GM21390 (cell line): ENCODE measurements around the gene CENPA.
"Not testable (repeated sequence)": the region's sequence is repeated elsewhere in the genome, so short reads cannot be mapped to it uniquely, and the experiment has no call there.

Source experiments
- ATAC-seq: cut with Tn5 transposase; IDR thresholded peaks from one replicate; pipeline ENCODE4 v1.9.1; 2021; ENCODE audit not compliant: unreplicated experiment

Gene CENPA

GRCh38 chr2:26786207-26787028 lies 562 bp downstream of the CENPA start:
- ATAC-seq = peak; percentile 13

- no peak for ATAC-seq
Measured at GRCh38 chr2:26792720-26793119, 6.9 kb downstream of the CENPA start.

- ATAC-seq = no peak
Measured at GRCh38 chr2:26793518-26793917, 7.7 kb downstream of the CENPA start.

GRCh38 chr2:26795135-26795534 lies 9.3 kb downstream of the CENPA start:
- not testable (repeated sequence) for ATAC-seq

- ATAC-seq = no peak
Measured at GRCh38 chr2:26801328-26801727, 15.5 kb downstream of the CENPA start.

- ATAC-seq = no peak
Measured at GRCh38 chr2:26801796-26802195, 15.9 kb downstream of the CENPA start.

- no peak for ATAC-seq
Measured at GRCh38 chr2:26805241-26805676, 19.4 kb downstream of the CENPA start.

- no peak for ATAC-seq
Measured at GRCh38 chr2:26807788-26808460, 22.1 kb downstream of the CENPA start.

GRCh38 chr2:26809211-26809610 lies 23.4 kb downstream of the CENPA start:
- ATAC-seq = no peak

GRCh38 chr2:26809876-26810577 lies 24.2 kb downstream of the CENPA start:
- no peak for ATAC-seq

GRCh38 chr2:26811261-26811660 lies 25.4 kb downstream of the CENPA start:
- ATAC-seq = no peak

GRCh38 chr2:26811791-26812694 lies 26.2 kb downstream of the CENPA start:
- ATAC-seq = no peak

GRCh38 chr2:26812731-26813130 lies 26.9 kb downstream of the CENPA start:
- no peak for ATAC-seq

- not testable (repeated sequence) for ATAC-seq
Measured at GRCh38 chr2:26814072-26814765, 28.4 kb downstream of the CENPA start.

- no peak for ATAC-seq
Measured at GRCh38 chr2:26816893-26817292, 31.0 kb downstream of the CENPA start.

- ATAC-seq = no peak
Measured at GRCh38 chr2:26818255-26818654, 32.4 kb downstream of the CENPA start.

- no peak for ATAC-seq
Measured at GRCh38 chr2:26818972-26819371, 33.1 kb downstream of the CENPA start.

- ATAC-seq = no peak
Measured at GRCh38 chr2:26820932-26821331, 35.1 kb downstream of the CENPA start.

- no peak for ATAC-seq
Measured at GRCh38 chr2:26822877-26823276, 37.0 kb downstream of the CENPA start.
